Heart left ventricle (tissue), 13 donors: Measurements from ENCODE around the gene TSC2.
"Not testable (repeated sequence)": the region's sequence is repeated elsewhere in the genome, so short reads cannot be mapped to it uniquely, and the experiment has no call there.

Source experiments
- POLR2A ChIP-seq, 2 donors: fragments of 450-650 bp; IDR thresholded peaks; one replicate each; pipeline ENCODE4 v1.6.1; 2017; ENCODE audit warnings: antibody characterized with exemption in 2 of 2, mild to moderate bottlenecking in 2 of 2, moderate library complexity in 2 of 2
- TF ChIP-seq, protein P1 (sequence below), 12 donors: fragments of 200-600 bp; sonication (generic) in 4 of 12; IDR thresholded peaks; one replicate each; pipeline versions ENCODE4 v1.5.0 to v1.8.0; 2018 to 2022; ENCODE audit warnings: antibody characterized with exemption in 12 of 12, mild to moderate bottlenecking in 5 of 12
- donor health status: ischemic (EF 13 %, LVEDD 7.1; RV severe dilation, severe dysfunction).
- donor health status: DM: no; HTN: yes; CAD: no.
- donor health status: DM: no; HTN: no; CAD: no.
- donor health status: ischemic (EF 25% LVEDD 6.9; RV normal size, moderate dysfunction).
- donor health status: ischemic (EF 25% LVEDD 5.7; RV mildly dilated, moderate dysfunction).
- donor health status: ischemic (EF 35%, LVEDD 5.7; RV mildly dilated, moderate dysfunction).
- donor health status: nonischemic (EF 11% LVEDD 7.7; RV severe dilation, severe dysfunction).
- donor health status: DM: yes; HTN: yes; CAD: no.
- donor health status: PGD.
- donor health status: ischemic (EF 29% LVEDD 5.4; RV normal size, mild dysfunction).
- donor health status: nonischemic (EF 23%, LVEDD 6.1; RV moderate dilation, normal function).

- TF ChIP-seq, protein P1, sequence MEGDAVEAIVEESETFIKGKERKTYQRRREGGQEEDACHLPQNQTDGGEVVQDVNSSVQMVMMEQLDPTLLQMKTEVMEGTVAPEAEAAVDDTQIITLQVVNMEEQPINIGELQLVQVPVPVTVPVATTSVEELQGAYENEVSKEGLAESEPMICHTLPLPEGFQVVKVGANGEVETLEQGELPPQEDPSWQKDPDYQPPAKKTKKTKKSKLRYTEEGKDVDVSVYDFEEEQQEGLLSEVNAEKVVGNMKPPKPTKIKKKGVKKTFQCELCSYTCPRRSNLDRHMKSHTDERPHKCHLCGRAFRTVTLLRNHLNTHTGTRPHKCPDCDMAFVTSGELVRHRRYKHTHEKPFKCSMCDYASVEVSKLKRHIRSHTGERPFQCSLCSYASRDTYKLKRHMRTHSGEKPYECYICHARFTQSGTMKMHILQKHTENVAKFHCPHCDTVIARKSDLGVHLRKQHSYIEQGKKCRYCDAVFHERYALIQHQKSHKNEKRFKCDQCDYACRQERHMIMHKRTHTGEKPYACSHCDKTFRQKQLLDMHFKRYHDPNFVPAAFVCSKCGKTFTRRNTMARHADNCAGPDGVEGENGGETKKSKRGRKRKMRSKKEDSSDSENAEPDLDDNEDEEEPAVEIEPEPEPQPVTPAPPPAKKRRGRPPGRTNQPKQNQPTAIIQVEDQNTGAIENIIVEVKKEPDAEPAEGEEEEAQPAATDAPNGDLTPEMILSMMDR (IDR thresholded peaks at IDR 0.05): not testable (repeated sequence)
- TF ChIP-seq POLR2A (IDR thresholded peaks at IDR 0.05): not testable (repeated sequence)
Observed at GRCh38 chr16:2126928-2127556, 79.3 kb downstream of the TSC2 start.
